Psoas muscle (tissue), 8 donors: ENCODE data around the gene OBI1. TPM values are rescaled to one million over a fixed set of nuclear protein-coding genes. Genes with fewer than 3 reads are reported as not detected.

Experiments
- ATAC-seq, 4 donors: fragments of 200-7000 bp; cut with Tn5 transposase; one replicate each; pipeline ENCODE4 v1.9.1; 2020; ENCODE audit warnings: moderate library complexity in 3 of 4, mild to moderate bottlenecking in 2 of 4
- DNase-seq, 2 donors: peaks; one replicate each; pipeline ENCODE4 v3.0.0-alpha.2; 2020
- H3K27ac ChIP-seq: fragments of 200-600 bp; one replicate; pipeline ENCODE4 v1.8.0; 2022
- H3K27me3 ChIP-seq, 3 donors: fragments of 200-600 bp in 1 of 3; one replicate each; pipeline versions ENCODE4 v1.6.1 to v1.8.0; 2013 to 2022; ENCODE audit warnings: low read length in 2 of 3, mild to moderate bottlenecking in 2 of 3, moderate library complexity in 1 of 3; ENCODE audit not compliant: insufficient read depth in 3 of 3
- H3K36me3 ChIP-seq, 2 donors: fragments of 200-600 bp in 1 of 2; one replicate each; pipeline versions ENCODE4 v1.6.1 to v1.8.0; 2013 to 2022; ENCODE audit warnings: low read depth in 1 of 2, mild to moderate bottlenecking in 1 of 2, moderate library complexity in 1 of 2; ENCODE audit not compliant: insufficient read depth in 1 of 2
- H3K4me1 ChIP-seq: fragments of 200-600 bp; one replicate; pipeline ENCODE4 v1.8.0; 2022
- H3K4me3 ChIP-seq: fragments of 200-600 bp; one replicate; pipeline ENCODE4 v1.8.0; 2022; ENCODE audit warnings: mild to moderate bottlenecking
- H3K9me3 ChIP-seq: fragments of 200-600 bp; one replicate; pipeline ENCODE4 v1.8.0; 2022
- CTCF ChIP-seq: fragments of 200-600 bp; IDR thresholded peaks from one replicate; pipeline ENCODE4 v1.8.0; 2022; ENCODE audit warnings: antibody characterized with exemption
- WGBS, 3 donors: extraction: QIAGEN DNeasy Blood & Tissue Kit; methylation state at CpG; one replicate each; pipeline versions ENCODE4 v1.1.6 to v1.1.7; 2013; 5-methylcytosine and 5-hydroxymethylcytosine counted together
- intact Hi-C, 2 donors: fragments of 100-400 bp; cut with DNase I; formaldehyde crosslinking; loops; one replicate each; pipeline versions ENCODE4 v1.11.0 to v1.14.2; 2022
- polyA plus RNA-seq, 3 donors: library from polyadenylated mRNA; stranded (reverse); fragments of 200-250 nt; gene quantifications; one replicate each; pipeline ENCODE4 v1.2.3, GENCODE V29; 2013
- total RNA-seq, 4 donors: library from RNA; stranded (reverse); fragmentation: NEBNext Ultra II Directional in 2 of 4; extraction: Animal tissue kit (Norgen Biotek cat#: 25700) in 2 of 4; gene quantifications; one replicate each; pipeline versions ENCODE4 v1.2.1 to v1.2.4, GENCODE V29; 2021 to 2023
- donor health status: healthy with polysubstance abuse.
- donor health status: DM: no; HTN: no; CAD: no; lungs with moderate emphysema.
- donor health status: Bipolar disorder and iron deficiency.
- donor health status: healthy.
- donor health status: DM: yes; HTN: yes; CAD: no.
- donor health status: DM: no; HTN: no; CAD: no.
- donor health status: DM: no; HTN: no; CAD: no.
- donor health status: DM: yes; HTN: yes; CAD: no.

The OBI1 gene
- total and polyA plus RNA-seq, 7 donors = 4.3 to 16.5 (median 5.0) TPM

DNA sequence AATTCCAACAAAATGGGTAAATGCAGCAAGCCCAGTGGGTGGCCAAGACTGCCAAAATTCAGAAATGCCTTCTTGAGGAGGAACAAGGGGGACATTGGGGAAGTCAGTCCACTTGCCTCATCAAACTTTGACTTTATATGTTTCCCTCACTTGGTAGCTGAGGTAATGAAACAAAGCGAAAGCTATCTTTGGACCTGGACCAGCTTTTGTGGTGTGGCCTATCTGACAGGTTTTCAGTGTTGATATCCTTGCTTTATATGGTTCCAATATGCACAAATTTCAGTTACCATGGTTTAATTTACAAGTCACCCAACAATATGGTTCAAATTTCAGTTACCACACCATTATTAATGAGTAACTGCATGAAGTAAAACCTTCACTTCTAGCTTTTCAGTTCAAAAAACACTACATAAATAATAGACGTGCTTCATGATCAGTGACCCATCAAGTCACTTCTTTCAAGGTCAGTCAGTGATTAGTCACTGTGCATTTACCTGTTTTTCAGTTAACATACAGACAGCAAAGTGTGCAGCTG is 38.0 kb downstream of the OBI1 start:
- intact Hi-C loops = no loop called here
- H3K27me3 ChIP-seq = no peaks in the 10 kb centered on the region
- ATAC-seq (no peak), DNase-seq (no peak)
- H3K4me3 ChIP-seq = no peak overlapping the region
- peaks cover 9 to 26% of the 10 kb centered on the region in 2 donors for H3K36me3 ChIP-seq
- no peaks in the 10 kb centered on the region for H3K4me1 ChIP-seq
- H3K9me3 ChIP-seq = no peaks in the 10 kb centered on the region
- no peak for TF ChIP-seq CTCF
- H3K27ac ChIP-seq = no peak overlapping the region
- WGBS, 3 donors = 92 to 96% (median 93%) methylated on average over 2 of the region's 2 CpGs

DNA sequence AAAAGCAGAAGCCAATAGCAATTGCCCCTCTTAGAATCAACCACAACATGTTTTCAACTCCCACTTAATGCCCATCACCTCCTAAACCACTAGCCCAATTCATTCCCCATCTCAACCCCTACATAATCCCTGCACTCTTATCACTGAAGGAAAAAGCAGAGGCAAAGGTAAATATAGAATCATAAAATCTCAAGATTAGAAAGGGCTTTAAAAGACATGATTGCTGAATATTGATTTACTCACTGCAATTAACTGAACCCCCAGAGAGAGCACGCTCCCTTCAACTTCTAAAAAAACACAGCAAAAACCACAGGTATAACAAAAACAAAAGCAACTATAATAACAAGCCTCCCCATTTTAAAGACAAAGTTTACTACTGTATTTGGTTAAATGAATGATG is 40.5 kb downstream of the OBI1 start:
- H3K4me1 ChIP-seq = no peaks in the 10 kb centered on the region
- ATAC-seq (no peak), DNase-seq (no peak)
- no peak overlapping the region for H3K4me3 ChIP-seq
- peaks cover 0 to 6% (median 2%) of the 10 kb centered on the region in 3 donors for H3K27me3 ChIP-seq
- WGBS, 3 donors = 93 to 100% (median 98%) methylated on average over 1 of the region's 1 CpG
- TF ChIP-seq CTCF = no peak
- intact Hi-C loops = no loop called here
- H3K36me3 ChIP-seq = peaks cover 6 to 28% of the 10 kb centered on the region in 2 donors
- no peak overlapping the region for H3K27ac ChIP-seq
- H3K9me3 ChIP-seq = no peaks in the 10 kb centered on the region

DNA sequence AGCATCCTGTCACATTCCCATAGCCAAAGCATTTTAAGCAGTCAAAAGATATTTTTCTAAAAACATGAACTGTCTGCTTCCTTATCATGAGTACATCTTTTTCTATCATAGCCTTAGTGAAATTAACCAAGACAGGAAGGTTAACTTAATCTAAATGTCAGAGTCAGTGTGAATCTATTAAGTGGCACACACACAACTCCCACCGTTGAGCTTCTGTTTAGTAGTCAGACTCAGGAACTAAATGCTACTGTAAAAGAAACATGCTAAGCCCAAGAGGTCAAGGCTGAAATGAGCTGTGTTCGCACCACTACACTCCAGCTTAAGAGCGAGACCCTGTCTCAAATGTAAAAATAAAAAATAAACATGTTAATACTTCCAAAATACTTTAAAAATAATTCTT is 47.9 kb downstream of the OBI1 start:
- WGBS, 3 donors = 53 to 61% (median 60%) methylated on average over 3 of the region's 3 CpGs
- no peak for TF ChIP-seq CTCF
- no peak for ATAC-seq
- no peaks in the 10 kb centered on the region for H3K9me3 ChIP-seq
- no peak overlapping the region for H3K4me3 ChIP-seq
- intact Hi-C loops = no loop called here
- H3K36me3 ChIP-seq = peaks cover 2 to 7% of the 10 kb centered on the region in 2 donors
- H3K27me3 ChIP-seq = peaks cover 10 to 61% (median 27%) of the 10 kb centered on the region in 3 donors
- DNase-seq = no peak
- no peak overlapping the region for H3K27ac ChIP-seq
- H3K4me1 ChIP-seq = peaks cover 4% of the 10 kb centered on the region

DNA sequence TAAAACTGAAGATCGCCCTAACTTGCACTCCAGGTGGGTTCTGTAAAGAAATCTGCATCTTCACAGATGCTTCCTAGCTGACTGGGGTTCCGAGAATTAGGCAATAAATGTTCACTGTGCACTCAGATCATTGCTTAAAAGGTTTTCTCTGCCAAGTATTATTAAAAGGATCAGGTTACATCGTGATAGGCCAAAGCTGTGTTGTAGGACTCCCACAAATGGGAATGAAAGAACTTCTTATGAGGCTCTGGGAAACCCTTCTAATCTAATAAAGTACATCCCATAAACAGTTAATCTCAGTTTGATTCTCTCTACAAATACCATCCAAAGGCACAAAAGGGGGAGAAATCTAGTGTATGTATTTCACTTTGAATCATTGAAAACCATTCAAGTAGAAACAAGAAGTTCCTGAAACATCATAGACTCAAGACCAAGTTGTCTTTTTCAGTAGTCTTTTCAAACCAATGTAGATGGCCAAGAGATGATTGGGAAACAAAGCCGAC is 48.5 kb downstream of the OBI1 start:
- no peak for TF ChIP-seq CTCF
- Histone ChIP-seq H3K9me3 (no peaks in the 10 kb centered on the region), H3K36me3 (peaks cover 0 to 1% of the 10 kb centered on the region in 2 donors), H3K4me3 (no peak overlapping the region), H3K27me3 (peaks cover 10 to 67% (median 28%) of the 10 kb centered on the region in 3 donors), H3K27ac (no peak overlapping the region), H3K4me1 (peaks cover 4% of the 10 kb centered on the region)
- WGBS, 3 donors = 50 to 55% (median 54%) methylated on average over 4 of the region's 4 CpGs
- intact Hi-C loops = no loop called here
- DNase-seq (no peak), ATAC-seq (no peak)
